ENCODE data around the gene HOXB4.

The HOXB4 gene

GRCh38 chr17:48556229-48556575 lies 21.9 kb downstream of the HOXB4 start:
- DNase-seq (ENCODE audit: low spot score in 2 of 2) (no peak), ATAC-seq (no peak)
- no peaks in the 10 kb centered on the region for H3K9me3 Mint-ChIP-seq
- peaks cover 9% of the 10 kb centered on the region for H3K4me1 Mint-ChIP-seq
- H3K4me3 Mint-ChIP-seq: no peak overlapping the region
- peaks cover 6% of the 10 kb centered on the region for H3K36me3 Mint-ChIP-seq
- H3K27ac Mint-ChIP-seq: no peak overlapping the region

GRCh38 chr17:48555258-48556228 lies 22.6 kb downstream of the HOXB4 start:
- no peaks in the 10 kb centered on the region for H3K9me3 Mint-ChIP-seq
- peak overlapping the region; percentile 47 for H3K4me3 Mint-ChIP-seq
- H3K36me3 Mint-ChIP-seq: peaks cover 6% of the 10 kb centered on the region
- ATAC-seq (peak; percentile 31), DNase-seq (ENCODE audit: low spot score in 2 of 2) (no peak)
- H3K27ac Mint-ChIP-seq: peak overlapping the region; percentile 27
- H3K4me1 Mint-ChIP-seq: peaks cover 7% of the 10 kb centered on the region

- no peak for ATAC-seq
- Mint-ChIP-seq H3K4me1 (peaks cover 7% of the 10 kb centered on the region), H3K9me3 (no peaks in the 10 kb centered on the region), H3K27ac (peak overlapping the region; percentile 27), H3K36me3 (peaks cover 6% of the 10 kb centered on the region), H3K4me3 (peak overlapping the region; percentile 47)
- DNase-seq (ENCODE audit: low spot score in 2 of 2): no peak
Measured at GRCh38 chr17:48554412-48555257, 23.5 kb downstream of the HOXB4 start.

GRCh38 chr17:48553826-48554225 lies 24.3 kb downstream of the HOXB4 start:
- no peaks in the 10 kb centered on the region for H3K9me3 Mint-ChIP-seq
- H3K27ac Mint-ChIP-seq: no peak overlapping the region
- no peak overlapping the region for H3K4me3 Mint-ChIP-seq
- H3K4me1 Mint-ChIP-seq: peaks cover 7% of the 10 kb centered on the region
- peaks cover 6% of the 10 kb centered on the region for H3K36me3 Mint-ChIP-seq
- no peak for DNase-seq (ENCODE audit: low spot score in 2 of 2)
- ATAC-seq: no peak

GRCh38 chr17:48553190-48553547 lies 25.0 kb downstream of the HOXB4 start:
- H3K9me3 Mint-ChIP-seq: no peaks in the 10 kb centered on the region
- DNase-seq (ENCODE audit: low spot score in 2 of 2) (no peak), ATAC-seq (no peak)
- H3K4me3 Mint-ChIP-seq: no peak overlapping the region
- no peak overlapping the region for H3K27ac Mint-ChIP-seq
- peaks cover 6% of the 10 kb centered on the region for H3K36me3 Mint-ChIP-seq
- peaks cover 7% of the 10 kb centered on the region for H3K4me1 Mint-ChIP-seq

GRCh38 chr17:48552466-48553189 lies 25.5 kb downstream of the HOXB4 start:
- no peaks in the 10 kb centered on the region for H3K9me3 Mint-ChIP-seq
- no peak for ATAC-seq
- peaks cover 6% of the 10 kb centered on the region for H3K36me3 Mint-ChIP-seq
- no peak for DNase-seq (ENCODE audit: low spot score in 2 of 2)
- peaks cover 7% of the 10 kb centered on the region for H3K4me1 Mint-ChIP-seq
- H3K4me3 Mint-ChIP-seq: no peak overlapping the region
- H3K27ac Mint-ChIP-seq: no peak overlapping the region

GRCh38 chr17:48551596-48552465 lies 26.3 kb downstream of the HOXB4 start:
- Mint-ChIP-seq H3K27ac (no peak overlapping the region), H3K4me3 (no peak overlapping the region), H3K9me3 (no peaks in the 10 kb centered on the region), H3K36me3 (peaks cover 6% of the 10 kb centered on the region), H3K4me1 (peaks cover 7% of the 10 kb centered on the region)
- ATAC-seq (no peak), DNase-seq (ENCODE audit: low spot score in 2 of 2) (no peak)

GRCh38 chr17:48551214-48551555 lies 27.0 kb downstream of the HOXB4 start:
- H3K4me1 Mint-ChIP-seq: peaks cover 7% of the 10 kb centered on the region
- no peak overlapping the region for H3K4me3 Mint-ChIP-seq
- no peaks in the 10 kb centered on the region for H3K9me3 Mint-ChIP-seq
- ATAC-seq (no peak), DNase-seq (ENCODE audit: low spot score in 2 of 2) (no peak)
- peaks cover 6% of the 10 kb centered on the region for H3K36me3 Mint-ChIP-seq
- H3K27ac Mint-ChIP-seq: no peak overlapping the region

- no peak for DNase-seq (ENCODE audit: low spot score in 2 of 2)
- no peak overlapping the region for H3K27ac Mint-ChIP-seq
- no peak overlapping the region for H3K4me3 Mint-ChIP-seq
- H3K36me3 Mint-ChIP-seq: peaks cover 6% of the 10 kb centered on the region
- no peak for ATAC-seq
- H3K9me3 Mint-ChIP-seq: no peaks in the 10 kb centered on the region
- peaks cover 7% of the 10 kb centered on the region for H3K4me1 Mint-ChIP-seq
Measured at GRCh38 chr17:48550502-48551213, 27.5 kb downstream of the HOXB4 start.

- ATAC-seq (no peak), DNase-seq (ENCODE audit: low spot score in 2 of 2) (no peak)
- Mint-ChIP-seq H3K27ac (peak overlapping the region; percentile 48), H3K36me3 (peaks cover 6% of the 10 kb centered on the region), H3K4me3 (no peak overlapping the region), H3K9me3 (no peaks in the 10 kb centered on the region), H3K4me1 (peaks cover 3% of the 10 kb centered on the region)
Measured at GRCh38 chr17:48549914-48550501, 28.1 kb downstream of the HOXB4 start.

GRCh38 chr17:48549281-48549630 lies 28.9 kb downstream of the HOXB4 start:
- Mint-ChIP-seq H3K4me1 (peaks cover under 1% of the 10 kb centered on the region), H3K36me3 (peaks cover 4% of the 10 kb centered on the region), H3K27ac (peak overlapping the region; percentile 48), H3K4me3 (no peak overlapping the region), H3K9me3 (no peaks in the 10 kb centered on the region)
- DNase-seq (ENCODE audit: low spot score in 2 of 2) (no peak), ATAC-seq (no peak)

- ATAC-seq (no peak), DNase-seq (ENCODE audit: low spot score in 2 of 2) (no peak)
- Mint-ChIP-seq H3K4me3 (no peak overlapping the region), H3K36me3 (no peaks in the 10 kb centered on the region), H3K27ac (no peak overlapping the region), H3K4me1 (peaks cover 6% of the 10 kb centered on the region), H3K9me3 (no peaks in the 10 kb centered on the region)
Measured at GRCh38 chr17:48548523-48549280, 29.4 kb downstream of the HOXB4 start.

- Mint-ChIP-seq H3K27ac (no peak overlapping the region), H3K36me3 (peaks cover 2% of the 10 kb centered on the region), H3K9me3 (no peaks in the 10 kb centered on the region), H3K4me3 (no peak overlapping the region), H3K4me1 (peaks cover 11% of the 10 kb centered on the region)
- no peak for DNase-seq (ENCODE audit: low spot score in 2 of 2)
- no peak for ATAC-seq
Measured at GRCh38 chr17:48547808-48548522, 30.2 kb downstream of the HOXB4 start.

Measured in stimulated activated effector memory CD8-positive, alpha-beta T cell treated with anti-CD3 and anti-CD28 coated beads, Interleukin-12 subunit alpha, Interleukin-12 subunit beta, amount 100 ng/mL, for 72 hours (primary cell).